Testis (tissue), 3 donors: ENCODE data around the gene PCSK6. TPM values are rescaled to one million over a fixed set of nuclear protein-coding genes. Genes with fewer than 3 reads are reported as not detected.
"Not testable (repeated sequence)": the region's sequence is repeated elsewhere in the genome, so short reads cannot be mapped to it uniquely, and the experiment has no call there.

ENCODE experiments used
- DNase-seq: peaks from one replicate; pipeline ENCODE4 v3.0.0-alpha.2; 2019
- H3K27ac ChIP-seq, 2 donors: fragments of 200-600 bp; sonication (generic); one replicate each; pipeline ENCODE4 v1.5.1; 2019
- H3K27me3 ChIP-seq: fragments of 200-600 bp; sonication (generic); one replicate; pipeline ENCODE4 v1.5.1; 2019
- H3K36me3 ChIP-seq: fragments of 200-600 bp; sonication (generic); one replicate; pipeline ENCODE4 v1.5.1; 2017; ENCODE audit warnings: low read depth; ENCODE audit errors: missing control alignments
- H3K4me1 ChIP-seq: fragments of 200-600 bp; sonication (generic); one replicate; pipeline ENCODE4 v1.5.1; 2019
- H3K4me3 ChIP-seq, 2 donors: fragments of 200-600 bp; sonication (generic); one replicate each; pipeline ENCODE4 v1.5.1; 2017 to 2019
- H3K9me3 ChIP-seq: fragments of 200-600 bp; sonication (generic); one replicate; pipeline ENCODE4 v1.5.1; 2017
- POLR2A ChIP-seq: fragments of 450-650 bp; IDR thresholded peaks from one replicate; pipeline ENCODE4 v1.6.1; 2017; ENCODE audit warnings: antibody characterized with exemption, mild to moderate bottlenecking, moderate library complexity
- WGBS, 2 donors: methylation state at CpG; one replicate each; pipeline ENCODE4 v1.1.5; 2018; 5-methylcytosine and 5-hydroxymethylcytosine counted together
- intact Hi-C: fragments of 100-400 bp; cut with DNase I; formaldehyde crosslinking; loops from one replicate; pipeline ENCODE4 v1.15.1; 2023; ENCODE audit warnings: low total_unique reads
- polyA plus RNA-seq: library from polyadenylated mRNA; stranded (reverse); fragments of 350-450 nt; fragmentation: Illumina TruSeq; extraction: RNeasy Lipid Tissue Mini Kit (QIAGEN cat#74804); gene quantifications from one replicate; pipeline ENCODE4 v1.2.3, GENCODE V29; 2014; ENCODE audit warnings: low read depth, low replicate concordance; ENCODE audit not compliant: insufficient read depth
- total RNA-seq, 2 donors: library from RNA; depleted of rRNA; stranded (reverse); fragments of >200 nt; gene quantifications; one replicate each; pipeline ENCODE4 v1.2.3, GENCODE V29; 2016
- TF ChIP-seq, protein P1 (sequence below), 3 experiments: fragments of 450-650 bp in 2 of 3; fragments of 200-600 bp in 1 of 3; sonication (generic) in 1 of 3; IDR thresholded peaks; one replicate each; pipeline ENCODE4 v1.5.1; 2016 to 2019; ENCODE audit warnings: antibody characterized with exemption in 3 of 3, mild to moderate bottlenecking in 2 of 3, moderate library complexity in 1 of 3

Gene PCSK6
- total and polyA plus RNA-seq, 3 donors from 2014 or later = 43.9 to 156 (median 95.4) TPM

DNA sequence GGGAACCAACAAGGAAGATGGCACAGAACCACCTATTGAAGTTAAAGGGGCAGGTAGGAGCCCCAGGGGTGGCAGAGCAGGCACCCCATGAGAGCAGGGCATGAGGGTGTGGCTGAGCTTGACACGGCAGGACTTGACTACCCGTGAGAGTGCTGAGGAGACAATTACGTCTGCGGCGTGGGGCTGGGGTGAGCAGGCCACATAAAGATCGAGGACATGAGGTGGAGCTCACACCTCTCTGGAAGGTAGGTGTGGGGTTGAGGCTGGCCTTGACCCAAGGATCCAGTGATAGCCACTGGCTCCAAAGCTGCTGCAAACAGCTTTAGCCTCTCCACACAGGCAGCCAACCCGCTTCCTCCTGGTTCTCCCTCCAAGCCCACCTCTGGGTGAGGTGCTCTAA lies 64.5 kb downstream of the PCSK6 start:
- H3K27ac ChIP-seq = no peak overlapping the region
- intact Hi-C loops = no loop called here
- no peaks in the 10 kb centered on the region for H3K4me1 ChIP-seq
- whole genome bisulfite sequencing, 2 donors = 91 to 96% methylated on average over 6 to 7 of the region's 7 CpGs
- no peak for DNase-seq
- no peaks in the 10 kb centered on the region for H3K27me3 ChIP-seq
- TF ChIP-seq POLR2A = no peak
- TF ChIP-seq, protein P1, sequence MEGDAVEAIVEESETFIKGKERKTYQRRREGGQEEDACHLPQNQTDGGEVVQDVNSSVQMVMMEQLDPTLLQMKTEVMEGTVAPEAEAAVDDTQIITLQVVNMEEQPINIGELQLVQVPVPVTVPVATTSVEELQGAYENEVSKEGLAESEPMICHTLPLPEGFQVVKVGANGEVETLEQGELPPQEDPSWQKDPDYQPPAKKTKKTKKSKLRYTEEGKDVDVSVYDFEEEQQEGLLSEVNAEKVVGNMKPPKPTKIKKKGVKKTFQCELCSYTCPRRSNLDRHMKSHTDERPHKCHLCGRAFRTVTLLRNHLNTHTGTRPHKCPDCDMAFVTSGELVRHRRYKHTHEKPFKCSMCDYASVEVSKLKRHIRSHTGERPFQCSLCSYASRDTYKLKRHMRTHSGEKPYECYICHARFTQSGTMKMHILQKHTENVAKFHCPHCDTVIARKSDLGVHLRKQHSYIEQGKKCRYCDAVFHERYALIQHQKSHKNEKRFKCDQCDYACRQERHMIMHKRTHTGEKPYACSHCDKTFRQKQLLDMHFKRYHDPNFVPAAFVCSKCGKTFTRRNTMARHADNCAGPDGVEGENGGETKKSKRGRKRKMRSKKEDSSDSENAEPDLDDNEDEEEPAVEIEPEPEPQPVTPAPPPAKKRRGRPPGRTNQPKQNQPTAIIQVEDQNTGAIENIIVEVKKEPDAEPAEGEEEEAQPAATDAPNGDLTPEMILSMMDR (IDR thresholded peaks at IDR 0.05) = no peak
- H3K4me3 ChIP-seq = no peak overlapping the region
- H3K9me3 ChIP-seq = no peaks in the 10 kb centered on the region
- no peaks in the 10 kb centered on the region for H3K36me3 ChIP-seq

DNA sequence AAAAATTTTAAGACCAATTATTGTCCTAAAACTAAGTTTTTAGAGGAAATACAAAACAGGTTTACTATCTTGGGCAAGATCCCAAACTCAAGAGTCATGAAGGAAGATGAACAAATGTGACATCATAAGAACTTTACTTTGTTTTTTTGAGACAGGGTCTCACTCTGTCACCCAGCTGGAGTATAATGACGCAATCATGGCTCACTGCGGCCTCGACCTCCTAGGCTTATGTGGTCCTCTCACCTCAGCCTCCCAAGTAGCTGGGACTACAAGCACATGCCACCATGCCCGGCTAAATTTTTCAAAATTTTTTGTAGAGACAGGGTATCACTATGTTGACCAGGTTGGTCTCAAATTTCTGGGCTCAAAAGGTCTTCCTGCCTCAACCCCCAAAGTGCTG lies 69.3 kb downstream of the PCSK6 start:
- DNase-seq = no peak
- intact Hi-C loops = no loop called here
- no peaks in the 10 kb centered on the region for H3K4me1 ChIP-seq
- no peak overlapping the region for H3K4me3 ChIP-seq
- no peak overlapping the region for H3K27ac ChIP-seq
- TF ChIP-seq, protein P1 (IDR thresholded peaks at IDR 0.05) = no peak
- TF ChIP-seq POLR2A = no peak
- no peaks in the 10 kb centered on the region for H3K36me3 ChIP-seq
- H3K9me3 ChIP-seq = no peaks in the 10 kb centered on the region
- H3K27me3 ChIP-seq = no peaks in the 10 kb centered on the region
- WGBS, 2 donors = 96 to 98% methylated on average over 4 of the region's 4 CpGs

GRCh38 chr15:101416475-101416874 lies 73.0 kb downstream of the PCSK6 start:
- WGBS, 2 donors = 88 to 96% methylated on average over 6 of the region's 6 CpGs
- H3K9me3 ChIP-seq, H3K27ac ChIP-seq, H3K36me3 ChIP-seq, H3K27me3 ChIP-seq, intact Hi-C loops, H3K4me1 ChIP-seq, H3K4me3 ChIP-seq, DNase-seq: not testable (repeated sequence)

DNA sequence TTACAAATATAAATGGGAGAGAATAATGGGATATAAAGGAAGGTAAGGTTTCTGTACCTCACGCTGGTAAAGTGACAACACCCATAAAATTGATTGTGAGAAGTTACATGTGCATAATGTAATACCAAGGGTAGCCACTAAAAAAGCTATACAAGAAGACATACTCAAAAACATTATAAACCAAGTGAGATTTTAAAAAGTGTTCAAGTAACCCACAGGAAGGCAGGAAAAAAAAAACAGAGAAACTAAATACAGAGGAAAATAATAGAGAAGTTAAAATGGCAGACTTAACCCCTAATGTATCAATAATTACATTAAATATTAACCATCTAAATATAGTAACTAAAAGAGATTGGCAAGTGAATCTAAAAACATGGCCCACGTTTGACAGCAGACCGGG lies 76.3 kb downstream of the PCSK6 start:
- TF ChIP-seq, protein P1 (IDR thresholded peaks at IDR 0.05) = peak in 1 of 3 experiments; percentile 23
- TF ChIP-seq POLR2A = no peak
- Histone ChIP-seq H3K27ac (no peak overlapping the region), H3K4me1 (no peaks in the 10 kb centered on the region), H3K4me3 (no peak overlapping the region), H3K27me3 (no peaks in the 10 kb centered on the region), H3K36me3 (no peaks in the 10 kb centered on the region), H3K9me3 (no peaks in the 10 kb centered on the region)
- WGBS, 2 donors = 81 to 87% methylated on average over 3 of the region's 3 CpGs
- intact Hi-C loops = no loop called here
- no peak for DNase-seq

- Histone ChIP-seq H3K36me3 (no peaks in the 10 kb centered on the region), H3K9me3 (no peaks in the 10 kb centered on the region), H3K27ac (no peak overlapping the region), H3K4me3 (no peak overlapping the region), H3K27me3 (no peaks in the 10 kb centered on the region), H3K4me1 (peaks cover 5% of the 10 kb centered on the region)
- no peak for DNase-seq
- TF ChIP-seq POLR2A = no peak
- TF ChIP-seq, protein P1 (IDR thresholded peaks at IDR 0.05) = no peak
- intact Hi-C loops = no loop called here
- WGBS, 2 donors = 91 to 94% methylated on average over 10 of the region's 10 CpGs
These were observed 77.9 kb downstream of the PCSK6 start for GRCh38 chr15:101411581-101411980.
